HCT116 (cell line): ENCODE measurements around the gene CAMK2N2.

Source experiments
- EZH2 ChIP-seq: fragments of 200-600 bp; sonication (generic); IDR thresholded peaks from 2 replicates; pipeline ENCODE4 v1.6.1; 2017; ENCODE audit warnings: antibody characterized with exemption, mixed run types
- POLR2A ChIP-seq: IDR thresholded peaks from 2 replicates; pipeline ENCODE4 v1.7.0; 2011; ENCODE audit warnings: borderline replicate concordance; ENCODE audit not compliant: insufficient read depth, insufficient read length; ENCODE audit errors: extremely low read depth
- TF ChIP-seq, protein P1 (sequence below), 3 experiments: fragments of 200-600 bp in 1 of 3; sonication (generic) in 1 of 3; IDR thresholded peaks in 2 of 3; conservative IDR thresholded peaks in 1 of 3; 2 replicates each; pipeline ENCODE4 v1.5.1; 2012 to 2017; ENCODE audit warnings: low read depth in 2 of 3, low read length in 2 of 3, antibody characterized with exemption in 1 of 3, borderline replicate concordance in 1 of 3, control low read depth in 1 of 3, mild to moderate bottlenecking in 1 of 3, mixed read lengths in 1 of 3, mixed run types in 1 of 3, moderate library complexity in 1 of 3; ENCODE audit not compliant: insufficient read depth in 1 of 3

DNA sequence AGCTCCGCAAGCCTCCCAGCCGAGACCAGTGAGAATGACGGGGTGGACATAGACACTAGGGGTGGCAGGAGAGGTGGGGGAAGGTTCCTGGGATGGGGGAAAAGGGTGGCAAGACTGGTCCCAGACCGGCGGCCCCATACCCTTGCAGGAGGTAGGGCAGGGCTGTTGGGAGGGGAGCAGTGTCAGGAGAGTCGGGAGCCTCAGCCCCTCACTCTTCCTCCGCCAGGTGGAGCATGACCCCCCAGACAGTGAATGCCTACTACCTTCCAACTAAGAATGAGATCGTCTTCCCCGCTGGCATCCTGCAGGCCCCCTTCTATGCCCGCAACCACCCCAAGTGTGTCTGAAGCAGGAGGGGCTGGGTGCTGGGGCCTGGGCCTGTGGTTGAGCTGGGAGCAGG is 29.0 kb upstream of the CAMK2N2 start:
- TF ChIP-seq, protein P1, sequence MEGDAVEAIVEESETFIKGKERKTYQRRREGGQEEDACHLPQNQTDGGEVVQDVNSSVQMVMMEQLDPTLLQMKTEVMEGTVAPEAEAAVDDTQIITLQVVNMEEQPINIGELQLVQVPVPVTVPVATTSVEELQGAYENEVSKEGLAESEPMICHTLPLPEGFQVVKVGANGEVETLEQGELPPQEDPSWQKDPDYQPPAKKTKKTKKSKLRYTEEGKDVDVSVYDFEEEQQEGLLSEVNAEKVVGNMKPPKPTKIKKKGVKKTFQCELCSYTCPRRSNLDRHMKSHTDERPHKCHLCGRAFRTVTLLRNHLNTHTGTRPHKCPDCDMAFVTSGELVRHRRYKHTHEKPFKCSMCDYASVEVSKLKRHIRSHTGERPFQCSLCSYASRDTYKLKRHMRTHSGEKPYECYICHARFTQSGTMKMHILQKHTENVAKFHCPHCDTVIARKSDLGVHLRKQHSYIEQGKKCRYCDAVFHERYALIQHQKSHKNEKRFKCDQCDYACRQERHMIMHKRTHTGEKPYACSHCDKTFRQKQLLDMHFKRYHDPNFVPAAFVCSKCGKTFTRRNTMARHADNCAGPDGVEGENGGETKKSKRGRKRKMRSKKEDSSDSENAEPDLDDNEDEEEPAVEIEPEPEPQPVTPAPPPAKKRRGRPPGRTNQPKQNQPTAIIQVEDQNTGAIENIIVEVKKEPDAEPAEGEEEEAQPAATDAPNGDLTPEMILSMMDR (IDR thresholded peaks at IDR 0.05 in 2 of 3, conservative IDR thresholded peaks at IDR 0.05 in 1 of 3; ENCODE audit: borderline replicate concordance in 1 of 3, insufficient read depth in 1 of 3, low read depth in 2 of 3, low read length in 2 of 3), result no peak
- TF ChIP-seq EZH2, result no peak
- TF ChIP-seq POLR2A, result no peak
